HG02870 (cell line): ENCODE measurements around the gene SLC6A6.

Experiments
- ATAC-seq: cut with Tn5 transposase; IDR thresholded peaks from one replicate; pipeline ENCODE4 v1.9.1; 2021; ENCODE audit warnings: mild to moderate bottlenecking, moderate library complexity; ENCODE audit not compliant: unreplicated experiment

SLC6A6 gene

DNA sequence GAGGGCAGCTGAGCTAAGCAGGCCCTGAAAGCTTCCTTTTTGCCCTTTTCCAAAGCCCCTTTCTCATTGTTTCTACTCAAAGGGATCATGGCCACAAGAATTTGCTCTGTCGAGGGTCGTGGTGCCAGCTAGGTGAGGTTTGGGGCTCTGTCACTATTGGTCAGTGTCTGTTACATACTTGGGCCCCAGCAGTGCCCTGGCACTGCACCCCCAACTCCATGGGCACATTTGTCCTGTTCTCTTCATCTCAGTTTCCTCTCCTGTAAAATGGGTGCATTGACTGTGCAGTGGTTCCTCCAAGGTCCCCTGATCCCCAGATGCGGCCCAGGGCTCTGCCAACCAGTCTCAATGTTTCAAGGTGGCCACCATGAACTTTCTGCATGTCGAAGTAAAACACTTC, 62.1 kb downstream of the SLC6A6 start:
- ATAC-seq = no peak

DNA sequence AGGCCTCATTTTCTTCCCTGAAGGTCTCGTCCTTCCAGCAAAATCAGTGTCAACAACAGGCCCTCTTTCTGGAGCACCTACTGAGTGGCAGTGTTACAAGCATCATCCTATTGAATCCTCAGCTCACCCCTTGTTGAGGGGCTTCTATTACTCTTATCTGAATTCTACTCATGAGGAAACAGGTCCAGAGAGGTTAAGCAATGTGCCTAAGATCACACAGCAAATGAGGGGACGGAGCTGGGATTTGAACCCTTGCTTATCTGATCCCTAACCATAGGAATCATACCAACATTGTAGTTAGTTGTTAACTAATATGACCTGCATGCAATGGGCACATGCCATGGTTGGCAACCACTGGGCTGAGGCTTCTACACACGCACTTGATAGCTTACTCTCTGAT, 63.0 kb downstream of the SLC6A6 start:
- no peak for ATAC-seq

DNA sequence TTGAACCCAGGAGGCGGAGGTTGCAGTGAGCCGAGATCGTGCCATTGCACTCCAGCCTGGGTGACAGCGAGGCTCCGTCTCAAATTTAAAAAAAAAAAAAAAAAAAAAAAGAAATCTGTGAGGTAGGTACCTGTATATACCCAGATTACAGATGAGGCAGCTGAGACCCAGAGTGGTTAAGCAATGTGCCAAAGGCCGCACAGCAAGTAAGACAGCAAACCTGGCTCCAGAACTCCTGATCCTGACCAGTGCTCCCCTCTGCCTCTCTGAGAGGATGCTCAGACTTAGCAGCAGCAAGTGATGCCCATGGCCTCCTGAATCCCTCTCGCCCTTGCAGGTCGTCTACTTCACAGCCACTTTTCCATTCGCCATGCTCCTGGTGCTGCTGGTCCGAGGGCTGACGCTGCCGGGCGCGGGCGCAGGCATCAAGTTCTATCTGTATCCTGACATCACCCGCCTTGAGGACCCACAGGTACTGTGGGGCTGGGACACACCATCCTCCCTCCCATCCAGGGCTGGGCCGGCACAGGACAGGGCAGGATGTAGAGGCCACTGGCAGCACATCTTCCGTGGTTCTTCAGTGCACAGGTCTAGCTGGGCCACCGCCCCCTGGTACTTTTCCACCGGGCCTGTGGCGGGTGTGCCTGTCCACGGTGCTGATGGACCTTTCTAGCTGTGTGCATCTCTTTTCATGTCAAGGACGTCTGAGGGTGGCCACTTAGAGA, 63.9 kb downstream of the SLC6A6 start:
- no peak for ATAC-seq

DNA sequence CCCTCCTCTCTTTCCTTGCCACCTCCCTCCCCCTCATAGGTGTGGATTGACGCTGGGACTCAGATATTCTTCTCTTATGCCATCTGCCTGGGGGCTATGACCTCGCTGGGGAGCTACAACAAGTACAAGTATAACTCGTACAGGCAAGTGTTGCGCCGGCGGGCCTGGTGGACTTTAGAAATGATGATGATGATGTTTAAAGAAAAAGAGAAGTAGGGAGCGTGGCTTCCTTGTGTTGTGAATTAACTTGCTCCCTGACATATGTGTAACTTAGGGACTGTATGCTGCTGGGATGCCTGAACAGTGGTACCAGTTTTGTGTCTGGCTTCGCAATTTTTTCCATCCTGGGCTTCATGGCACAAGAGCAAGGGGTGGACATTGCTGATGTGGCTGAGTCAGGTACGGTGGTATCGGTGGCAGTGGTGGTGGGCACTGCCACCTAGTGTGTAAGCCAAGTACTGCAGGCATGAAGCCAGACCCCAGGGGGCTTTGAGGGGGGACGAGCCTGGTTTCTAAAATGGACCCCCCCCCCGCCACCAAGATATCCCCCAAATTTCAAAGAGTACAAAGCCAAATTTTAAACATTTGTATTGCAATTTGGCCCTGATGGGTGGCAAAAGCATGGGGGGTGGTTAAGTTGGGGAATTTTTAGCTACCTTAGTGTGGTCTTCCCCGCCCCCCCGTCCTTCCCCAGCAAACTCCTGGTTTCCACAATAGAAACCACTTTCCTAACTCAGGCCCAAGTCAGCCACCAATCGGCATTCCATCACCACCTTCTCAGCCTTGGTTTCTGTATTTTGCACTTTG, 65.6 kb downstream of the SLC6A6 start:
- no peak for ATAC-seq

DNA sequence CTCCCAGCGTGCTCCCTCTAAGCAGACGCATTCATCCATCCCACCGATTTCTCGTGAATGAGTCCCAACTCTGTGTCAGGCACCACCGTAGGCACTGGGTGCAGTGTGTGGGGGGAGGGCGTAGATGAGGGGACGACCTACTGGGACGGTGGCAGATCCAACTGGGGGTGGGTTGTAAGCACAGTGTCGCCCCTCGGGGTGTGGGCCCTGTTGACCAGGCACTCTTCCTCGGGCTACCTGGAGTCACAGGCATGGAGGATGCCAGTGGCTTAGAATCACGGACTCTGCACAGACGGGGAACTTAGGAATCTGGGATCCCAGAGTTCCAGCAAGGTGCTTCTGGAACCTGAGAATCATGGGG, 66.2 kb downstream of the SLC6A6 start:
- ATAC-seq = no peak

DNA sequence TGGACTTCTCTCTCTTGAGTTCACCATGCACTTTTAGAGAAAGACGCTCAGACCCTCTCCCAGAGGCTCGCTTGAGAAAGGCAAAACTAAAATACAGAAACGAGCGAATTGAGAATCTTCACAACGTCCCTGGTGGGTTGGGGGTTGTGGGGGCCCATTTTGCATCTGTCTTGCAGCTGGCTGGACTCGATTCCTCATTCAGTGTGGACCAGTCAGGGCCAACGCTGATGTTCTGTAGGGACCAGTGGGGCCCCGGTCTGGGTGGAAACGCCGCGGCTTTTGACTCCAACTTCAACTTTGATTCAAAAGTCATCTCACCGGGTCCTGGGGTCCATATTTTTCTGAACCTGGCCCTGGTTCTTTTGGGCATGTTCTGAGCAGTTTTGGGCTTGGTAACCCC, 68.1 kb downstream of the SLC6A6 start:
- no peak for ATAC-seq

DNA sequence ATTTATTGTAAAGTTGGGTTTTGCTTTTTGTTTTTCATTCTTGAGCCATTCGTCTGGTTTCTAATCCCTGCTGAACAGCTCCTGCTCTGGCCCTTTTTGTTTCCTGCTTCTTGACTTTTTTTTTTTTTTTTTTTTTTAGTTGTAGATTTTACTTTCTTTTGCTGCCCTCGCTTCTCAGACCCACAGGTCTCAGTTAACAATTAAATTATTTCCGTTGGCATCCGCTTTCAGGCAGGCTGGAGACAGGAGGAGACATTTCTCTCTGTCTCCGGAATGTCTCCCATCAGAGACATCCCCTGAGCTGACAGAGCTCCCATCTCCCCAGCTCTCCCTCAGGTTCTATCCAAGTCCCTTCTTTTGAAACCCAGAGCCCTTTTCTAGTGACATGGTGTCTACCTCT, 68.6 kb downstream of the SLC6A6 start:
- no peak for ATAC-seq

DNA sequence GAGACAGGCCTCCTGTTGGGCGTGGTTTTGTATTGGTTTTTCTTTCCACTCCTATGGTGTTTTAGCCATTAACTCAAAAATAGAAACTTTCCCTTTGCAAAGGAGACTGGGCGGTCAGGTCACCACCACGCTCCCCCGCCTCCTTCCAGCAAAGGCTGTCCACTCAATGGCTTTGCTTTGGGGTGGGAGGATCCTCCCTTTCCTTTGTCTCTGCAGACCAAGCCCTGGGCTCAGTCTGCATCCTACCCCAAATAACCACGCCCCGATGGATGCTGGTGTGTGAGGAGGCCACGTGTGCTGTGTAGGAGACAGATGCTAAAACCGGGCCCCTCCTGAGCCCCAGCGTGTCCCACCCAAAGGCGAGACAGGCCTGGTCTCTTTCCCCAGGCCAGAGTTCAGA, 69.3 kb downstream of the SLC6A6 start:
- ATAC-seq = no peak

DNA sequence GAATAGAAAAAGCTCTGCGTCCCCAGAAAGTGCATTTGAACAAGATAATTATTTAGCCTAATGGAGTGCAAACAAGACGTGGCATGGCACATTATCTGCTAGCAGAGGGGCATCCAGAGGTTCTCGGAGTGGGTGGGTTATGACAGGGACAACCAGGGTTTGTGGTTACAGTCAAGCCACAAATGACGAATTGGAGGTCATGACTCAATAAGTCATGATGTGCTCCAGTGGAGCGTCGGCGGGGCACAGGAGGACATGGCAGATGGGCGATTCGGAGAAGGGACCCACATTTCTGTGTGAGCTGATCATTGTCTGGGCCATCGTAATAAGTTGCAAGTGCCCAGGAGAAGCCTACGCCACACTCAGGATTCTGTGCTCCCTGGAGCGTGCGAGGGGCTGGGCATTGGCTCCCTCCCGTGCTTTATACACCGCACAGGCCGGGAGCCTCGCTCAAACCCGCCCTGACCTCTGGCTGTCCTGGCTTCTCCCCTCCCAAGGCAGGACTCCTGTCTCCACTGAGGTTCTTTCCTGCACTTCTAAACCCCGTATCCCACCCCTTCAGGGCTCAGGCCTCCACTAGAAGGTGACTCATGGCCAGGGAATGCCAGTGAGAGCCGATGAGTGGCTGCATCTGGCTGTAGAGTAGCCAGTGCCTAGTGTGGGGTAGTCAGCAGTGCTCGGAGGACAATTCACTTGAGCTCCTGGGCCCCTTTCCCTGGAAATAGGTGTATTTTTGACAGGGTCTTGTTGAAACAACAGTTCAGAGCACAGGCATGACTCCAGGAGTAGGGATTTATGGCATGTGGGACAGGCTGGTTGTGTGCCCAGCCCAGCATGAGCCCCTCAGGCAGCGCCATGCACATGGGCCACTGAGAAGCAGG, 70.3 kb downstream of the SLC6A6 start:
- ATAC-seq = no peak

DNA sequence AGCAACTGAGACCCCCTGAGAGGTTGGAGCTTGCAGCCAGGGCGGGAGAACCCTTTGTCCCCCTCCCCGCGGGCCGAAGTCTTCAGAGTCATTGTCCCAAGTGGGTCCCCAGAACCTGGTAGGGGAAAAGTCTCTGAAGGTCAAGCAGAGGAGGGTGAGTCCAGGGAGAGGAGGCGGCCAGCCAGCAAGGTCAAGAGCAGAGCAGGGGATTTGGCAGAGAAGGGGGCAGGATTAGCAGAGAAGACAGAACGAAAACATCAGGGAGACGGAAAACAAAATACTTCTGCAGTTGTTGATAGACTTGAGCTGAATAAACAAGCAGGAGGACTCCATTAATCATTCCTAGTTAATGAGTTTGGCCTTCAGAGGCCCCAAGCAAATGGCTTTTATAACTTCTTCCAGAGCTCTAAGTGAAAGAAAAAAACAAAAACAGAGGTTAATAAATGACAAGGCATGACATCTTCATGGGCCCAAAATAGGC, 71.0 kb downstream of the SLC6A6 start:
- ATAC-seq = no peak

DNA sequence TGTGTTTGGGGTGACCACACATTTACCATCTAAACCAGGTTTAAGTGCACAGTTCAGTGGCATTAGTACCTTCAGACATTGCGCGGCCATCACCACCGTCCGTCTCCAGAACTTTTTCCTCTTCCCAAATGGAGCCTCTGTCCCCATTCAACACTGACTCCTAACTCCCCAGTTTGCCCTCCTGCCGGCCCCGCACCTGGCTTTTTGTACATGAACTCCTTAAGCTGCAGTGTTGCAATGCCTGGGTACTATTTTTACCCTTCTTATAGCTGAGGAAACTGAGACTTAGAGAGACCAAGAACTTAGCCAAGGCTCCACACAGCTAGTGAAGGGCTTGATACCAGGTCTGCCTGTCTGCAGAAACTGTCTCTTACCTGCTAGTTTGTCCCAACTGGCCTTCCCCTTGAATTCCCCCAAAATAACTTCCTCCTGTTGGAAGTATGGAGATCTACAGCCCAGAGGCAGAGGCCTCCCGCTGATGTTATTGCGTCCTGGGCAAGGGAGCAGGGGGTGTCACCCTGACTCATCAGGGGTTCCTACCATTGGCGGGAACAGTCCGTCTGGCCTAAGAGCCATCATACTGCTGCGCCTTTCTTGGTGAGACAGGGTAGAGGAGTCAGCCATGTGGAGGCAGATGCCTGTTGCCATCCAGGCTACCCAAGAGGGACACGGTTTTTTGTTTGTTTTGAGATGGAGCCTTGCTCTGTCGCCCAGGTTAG, 72.1 kb downstream of the SLC6A6 start:
- no peak for ATAC-seq

DNA sequence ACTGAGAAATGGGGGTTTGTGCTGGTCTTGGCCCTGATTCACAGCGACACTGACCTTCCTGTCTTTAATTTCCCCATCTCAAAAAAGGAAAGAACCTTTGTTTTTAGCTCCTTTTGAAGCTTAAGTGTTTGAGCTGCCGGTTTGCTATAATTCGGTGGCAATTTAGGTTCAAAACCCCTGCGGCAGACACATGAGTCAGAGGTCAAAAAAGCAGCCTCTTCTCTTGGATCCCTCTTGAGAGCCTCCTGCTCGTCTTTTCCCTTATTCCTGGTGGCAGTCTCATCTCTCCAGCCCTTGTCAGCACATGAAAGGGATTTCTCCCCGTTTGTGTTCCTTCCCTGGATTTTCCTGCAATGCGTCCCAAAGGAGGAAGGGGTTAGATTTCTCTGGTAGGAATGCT, 73.2 kb downstream of the SLC6A6 start:
- ATAC-seq = no peak

DNA sequence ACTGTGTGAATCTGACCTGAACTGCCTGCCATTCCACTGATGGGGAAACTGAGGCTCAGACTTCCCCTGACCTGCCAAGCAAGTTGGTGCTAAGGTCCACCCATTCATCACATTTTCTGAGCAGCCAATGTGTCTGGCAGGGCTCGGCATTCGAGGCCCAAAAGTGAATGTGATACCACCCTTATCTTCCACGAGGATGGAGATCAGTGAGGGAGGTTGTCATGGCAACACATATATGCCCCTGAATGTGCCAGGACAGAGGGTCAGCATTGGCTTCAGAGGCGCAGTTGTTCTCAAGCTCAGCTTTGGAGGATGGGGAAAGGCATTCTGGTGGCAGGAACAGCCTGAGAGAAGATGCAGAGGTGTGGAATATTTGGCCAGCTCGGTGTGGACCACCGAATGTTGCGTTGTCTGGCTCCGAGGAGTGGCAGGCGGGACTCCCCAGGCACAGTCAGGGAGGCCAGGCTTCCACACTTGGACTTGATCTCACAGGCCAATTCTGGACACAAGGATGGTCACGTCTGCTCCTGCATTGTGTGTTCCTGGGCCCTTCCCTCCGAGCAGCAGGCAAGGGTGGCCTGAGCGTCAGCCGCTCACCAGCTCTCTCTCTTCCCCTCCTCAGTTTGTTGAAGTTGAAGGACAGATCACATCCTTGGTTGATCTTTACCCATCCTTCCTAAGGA, 74.3 kb downstream of the SLC6A6 start:
- ATAC-seq = no peak

DNA sequence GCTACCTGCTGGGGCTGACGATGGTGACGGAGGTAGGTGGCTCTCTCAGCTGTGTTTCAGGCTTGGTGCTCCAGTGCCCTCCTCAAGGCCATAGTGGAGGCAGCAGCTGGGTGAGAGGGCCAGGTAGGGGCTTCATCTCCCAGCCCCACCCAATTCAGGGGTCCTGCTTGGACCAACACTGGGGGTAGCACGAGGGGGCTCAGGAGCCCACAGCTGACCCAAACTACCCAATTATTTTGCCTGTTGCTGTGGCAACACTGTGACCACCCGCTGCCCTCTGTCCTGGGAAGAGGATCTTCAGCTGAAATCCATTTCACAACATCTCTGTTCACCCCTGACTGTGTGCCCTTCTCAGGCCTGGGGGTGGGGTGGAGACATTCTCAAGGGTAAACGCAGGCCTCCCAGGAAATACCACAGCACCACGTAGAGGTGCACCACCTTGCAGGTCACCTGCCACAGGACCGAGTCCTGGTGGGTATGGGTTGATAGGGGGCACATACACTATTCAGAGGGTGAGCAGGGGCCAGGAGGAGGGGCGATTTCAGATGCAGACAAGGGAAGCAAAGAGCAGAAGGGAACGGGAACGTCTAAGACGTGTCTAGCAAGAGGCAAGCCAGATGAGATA, 75.0 kb downstream of the SLC6A6 start:
- no peak for ATAC-seq

DNA sequence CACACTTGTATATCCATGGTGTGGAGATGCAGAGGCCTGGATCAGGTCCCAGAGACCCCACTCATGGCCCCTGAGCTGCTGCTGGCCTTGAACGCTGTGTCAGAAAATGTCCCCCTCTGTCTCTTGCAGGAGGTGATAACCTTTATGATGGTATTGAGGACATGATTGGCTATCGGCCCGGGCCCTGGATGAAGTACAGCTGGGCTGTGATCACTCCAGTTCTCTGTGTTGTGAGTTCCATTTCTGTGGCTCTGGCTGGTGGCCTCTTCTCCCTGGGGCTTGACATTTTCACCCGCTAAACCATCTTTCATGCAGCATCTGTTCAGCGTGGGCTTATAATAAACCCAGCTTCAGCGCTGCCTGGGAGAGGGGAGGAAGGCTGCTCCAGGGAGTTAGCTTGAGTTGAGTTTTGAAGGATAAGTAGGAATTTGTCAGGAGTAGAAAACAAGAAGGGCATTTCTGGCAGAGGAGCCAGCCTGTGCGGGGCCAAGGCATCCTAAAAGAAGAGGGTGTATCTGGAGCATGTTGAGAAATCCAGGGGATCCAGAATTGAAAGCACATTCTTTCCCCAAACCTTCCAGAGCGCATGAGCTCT, 76.6 kb downstream of the SLC6A6 start:
- ATAC-seq = no peak

DNA sequence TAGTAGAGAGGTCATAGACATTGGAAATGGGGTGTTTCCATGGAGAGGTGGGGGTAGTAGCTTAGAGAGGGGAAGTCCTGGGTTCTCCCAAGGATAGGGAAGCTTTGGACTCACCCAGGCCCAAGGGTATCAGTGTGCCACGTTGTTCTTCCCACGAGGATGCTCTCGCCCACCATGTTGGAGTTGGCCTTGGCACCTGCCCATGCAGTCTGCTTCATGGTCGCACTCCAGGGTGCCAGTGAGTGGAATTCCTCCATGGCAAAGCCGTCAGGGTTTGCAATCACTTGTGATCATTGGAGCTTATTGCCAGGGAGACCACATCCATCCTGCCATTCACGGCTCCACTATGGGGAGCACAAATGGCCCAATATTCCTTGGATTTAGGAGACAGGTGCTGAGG, 77.2 kb downstream of the SLC6A6 start:
- ATAC-seq = no peak

DNA sequence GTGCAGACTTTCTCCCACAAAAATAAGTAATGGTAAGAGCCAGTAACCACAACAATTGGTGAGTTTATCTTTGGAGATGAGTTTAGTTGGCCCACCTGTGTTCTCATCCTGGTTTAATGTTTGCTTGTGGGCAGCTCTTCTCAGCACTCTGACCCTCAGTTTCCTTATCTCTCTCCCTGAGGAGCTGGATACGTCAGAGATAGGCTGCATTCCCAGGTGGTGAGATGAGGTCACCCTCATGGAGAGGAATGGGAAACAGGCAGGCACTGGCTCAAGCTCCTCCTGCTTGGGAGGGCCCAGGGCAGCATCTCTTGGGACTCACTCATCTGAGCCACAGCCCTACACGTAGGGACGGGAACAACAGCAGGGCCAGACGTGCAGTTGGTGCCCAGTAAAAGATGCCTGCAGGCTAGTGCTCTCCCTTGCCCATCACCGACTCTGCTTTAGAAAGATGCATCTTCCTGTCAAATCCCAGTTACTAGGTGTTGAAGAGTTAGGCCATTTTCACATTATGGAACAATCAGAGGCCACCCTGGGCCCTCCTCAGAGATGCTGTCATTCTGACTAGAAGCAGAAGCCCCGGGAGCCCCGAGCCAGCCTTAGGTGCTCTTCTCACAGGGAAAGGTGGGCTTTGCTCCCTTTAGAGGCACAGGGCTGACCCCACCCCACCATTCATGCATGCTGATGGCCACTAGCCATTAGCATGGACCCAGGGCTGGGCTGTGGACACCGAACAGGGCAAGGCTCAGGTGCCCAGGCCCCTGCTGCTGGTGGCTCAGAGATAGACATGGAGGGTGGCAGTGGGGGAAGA, 78.0 kb downstream of the SLC6A6 start:
- no peak for ATAC-seq

DNA sequence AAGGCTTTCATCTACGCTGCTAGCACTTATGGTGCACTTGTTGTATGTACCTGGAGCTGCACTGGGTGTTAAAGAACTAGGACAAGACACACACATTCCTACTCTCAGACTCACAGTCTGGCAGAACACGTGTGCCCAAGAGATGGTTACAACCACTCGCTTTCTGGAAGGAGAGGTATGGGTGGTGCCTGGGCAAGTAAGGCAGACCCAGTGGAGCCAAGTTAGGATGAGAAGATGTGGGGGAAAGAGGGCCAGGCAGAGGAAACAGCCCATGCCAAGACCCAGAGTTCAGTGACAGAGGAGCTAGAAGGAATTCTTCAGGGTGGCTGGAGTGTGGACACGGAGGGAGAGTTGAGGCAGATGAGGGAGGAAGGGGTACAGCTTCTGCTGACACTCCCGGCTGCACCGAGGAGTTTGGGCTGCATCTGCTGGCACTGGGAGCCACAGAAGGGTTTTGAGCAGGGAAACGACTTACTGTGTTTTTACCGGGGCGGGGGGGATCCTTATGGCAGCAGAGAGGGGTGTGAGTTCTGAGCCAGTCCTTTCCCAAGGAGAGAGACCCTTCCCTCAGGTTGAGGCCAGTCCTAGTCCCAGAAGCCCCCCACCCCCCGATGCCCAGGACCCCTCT, 78.7 kb downstream of the SLC6A6 start:
- ATAC-seq = no peak
